HuH-7 (cell line): ENCODE results near the gene GALE.

Experiments
- DNase-seq: peaks from one replicate; pipeline ENCODE4 v3.0.0; 2011; ENCODE audit warnings: low spot score

The GALE gene

GRCh38 chr1:23751050-23751814, 49.3 kb downstream of the GALE start:
- DNase-seq: peak; percentile 73

- DNase-seq: no peak
Observed at GRCh38 chr1:23748016-23748415, 52.5 kb downstream of the GALE start.
